Stimulated activated CD8-positive, alpha-beta memory T cell treated with anti-CD3 and anti-CD28 coated beads, Interleukin-4, amount 100 ng/mL, for 48 hours (primary cell): ENCODE data around the gene SLC25A41.
A peak's percentile ranks its signal among the peaks of the same experiment; 100 is the strongest.

Experiments used
- DNase-seq: peaks from one replicate; pipeline ENCODE4 v3.0.0-alpha.2; 2020

The SLC25A41 gene

GRCh38 chr19:6425732-6426620, 7.6 kb downstream of the SLC25A41 start:
- peak; percentile 33 for DNase-seq

GRCh38 chr19:6424939-6425731, 8.4 kb downstream of the SLC25A41 start:
- peak; percentile 99 for DNase-seq

- peak; percentile 49 for DNase-seq
Observed at GRCh38 chr19:6424195-6424938, 9.2 kb downstream of the SLC25A41 start, which contains the start of gene KHSRP. TSS of gene KHSRP (minus strand) at chr19:6424811. CDS start at chr19:6424701, 110 bp downstream.

- DNase-seq, result peak; percentile 65
Observed at GRCh38 chr19:6423499-6424194, 9.9 kb downstream of the SLC25A41 start.

GRCh38 chr19:6421075-6422014, 12.2 kb downstream of the SLC25A41 start:
- DNase-seq, result no peak

GRCh38 chr19:6418562-6418932, 15.0 kb downstream of the SLC25A41 start:
- DNase-seq, result no peak

- DNase-seq, result no peak
Observed at GRCh38 chr19:6417713-6418561, 15.6 kb downstream of the SLC25A41 start.

GRCh38 chr19:6416658-6417405, 16.7 kb downstream of the SLC25A41 start:
- no peak for DNase-seq

- DNase-seq, result no peak
Observed at GRCh38 chr19:6415591-6416190, 17.9 kb downstream of the SLC25A41 start.

GRCh38 chr19:6414793-6415590, 18.6 kb downstream of the SLC25A41 start:
- DNase-seq, result no peak

GRCh38 chr19:6413721-6414643, 19.6 kb downstream of the SLC25A41 start:
- no peak for DNase-seq

- no peak for DNase-seq
Observed at GRCh38 chr19:6413291-6413690, 20.3 kb downstream of the SLC25A41 start.

- DNase-seq, result peak; percentile 77
Observed at GRCh38 chr19:6412447-6413091, 21.0 kb downstream of the SLC25A41 start.

- no peak for DNase-seq
Observed at GRCh38 chr19:6412061-6412446, 21.5 kb downstream of the SLC25A41 start.

GRCh38 chr19:6409346-6409745, 24.2 kb downstream of the SLC25A41 start:
- no peak for DNase-seq

- DNase-seq, result no peak
Observed at GRCh38 chr19:6406401-6406800, 27.2 kb downstream of the SLC25A41 start.
